DOHH2 (cell line): ENCODE data around the gene TMEM72.
A peak's percentile ranks its signal among the peaks of the same experiment; 100 is the strongest.

ENCODE experiments used
- H3F3A ChIP-seq: fragments of 200-600 bp; sonication (generic), shearing (Covaris generic); 2 replicates; pipeline ENCODE4 v1.6.0; 2016; ENCODE audit warnings: antibody characterized with exemption, mild to moderate bottlenecking; ENCODE audit not compliant: control insufficient read depth, insufficient read depth
- H3K27ac ChIP-seq: fragments of 200-600 bp; sonication (generic); 2 replicates; pipeline ENCODE4 v1.5.1; 2014; ENCODE audit warnings: low read depth, mild to moderate bottlenecking, low read length, moderate library complexity
- H3K27me3 ChIP-seq: fragments of 200-600 bp; sonication (generic); 2 replicates; pipeline ENCODE4 v1.6.1; 2014; ENCODE audit warnings: mild to moderate bottlenecking, low read length, mixed read lengths; ENCODE audit not compliant: control insufficient read depth
- H3K36me3 ChIP-seq: fragments of 200-600 bp; sonication (generic); 2 replicates; pipeline ENCODE4 v1.6.1; 2014; ENCODE audit warnings: mild to moderate bottlenecking, low read length, moderate library complexity, mixed read lengths; ENCODE audit not compliant: control insufficient read depth
- H3K4me1 ChIP-seq: fragments of 200-600 bp; sonication (generic); 2 replicates; pipeline ENCODE4 v1.6.1; 2014; ENCODE audit warnings: mild to moderate bottlenecking, low read length, mixed read lengths; ENCODE audit not compliant: control insufficient read depth
- H3K4me2 ChIP-seq: fragments of 200-600 bp; sonication (generic); 2 replicates; pipeline ENCODE4 v1.6.0; 2014; ENCODE audit warnings: mild to moderate bottlenecking, low read length, moderate library complexity
- H3K4me3 ChIP-seq: fragments of 200-600 bp; sonication (generic); 2 replicates; pipeline ENCODE4 v1.5.1; 2014; ENCODE audit warnings: mild to moderate bottlenecking, low read length, mixed read lengths
- H3K79me2 ChIP-seq: fragments of 200-600 bp; sonication (generic); 2 replicates; pipeline ENCODE4 v1.6.1; 2014; ENCODE audit warnings: mild to moderate bottlenecking, low read length, mixed read lengths; ENCODE audit not compliant: control insufficient read depth
- H3K9me2 ChIP-seq: fragments of 200-600 bp; sonication (generic); replicated peaks from 2 replicates; pipeline ENCODE4 v1.6.1; 2014; ENCODE audit warnings: mild to moderate bottlenecking, low read length, mixed read lengths; ENCODE audit not compliant: control insufficient read depth
- H3K9me3 ChIP-seq: fragments of 200-600 bp; sonication (generic); 2 replicates; pipeline ENCODE4 v1.6.1; 2014; ENCODE audit warnings: antibody characterized with exemption, low read length, mixed read lengths; ENCODE audit not compliant: control insufficient read depth, insufficient read depth
- H4K20me1 ChIP-seq: fragments of 200-600 bp; sonication (generic); 2 replicates; pipeline ENCODE4 v1.6.0; 2014; ENCODE audit warnings: low read depth, mild to moderate bottlenecking, antibody characterized with exemption, low read length, moderate library complexity; ENCODE audit not compliant: control insufficient read depth, insufficient read depth
- EZH2phosphoT487 ChIP-seq: fragments of 200-600 bp; sonication (generic); IDR thresholded peaks from 2 replicates; pipeline ENCODE4 v1.6.1; 2017; ENCODE audit warnings: borderline replicate concordance, mild to moderate bottlenecking, antibody characterized with exemption, low read length, moderate library complexity, mixed read lengths
- TF ChIP-seq, protein P1 (sequence below): fragments of 200-600 bp; sonication (generic); IDR thresholded peaks from one replicate; pipeline ENCODE4 v1.5.1; 2014; ENCODE audit warnings: antibody characterized with exemption, mild to moderate bottlenecking, low read depth, low read length; ENCODE audit not compliant: poor library complexity, severe bottlenecking

Gene TMEM72

DNA sequence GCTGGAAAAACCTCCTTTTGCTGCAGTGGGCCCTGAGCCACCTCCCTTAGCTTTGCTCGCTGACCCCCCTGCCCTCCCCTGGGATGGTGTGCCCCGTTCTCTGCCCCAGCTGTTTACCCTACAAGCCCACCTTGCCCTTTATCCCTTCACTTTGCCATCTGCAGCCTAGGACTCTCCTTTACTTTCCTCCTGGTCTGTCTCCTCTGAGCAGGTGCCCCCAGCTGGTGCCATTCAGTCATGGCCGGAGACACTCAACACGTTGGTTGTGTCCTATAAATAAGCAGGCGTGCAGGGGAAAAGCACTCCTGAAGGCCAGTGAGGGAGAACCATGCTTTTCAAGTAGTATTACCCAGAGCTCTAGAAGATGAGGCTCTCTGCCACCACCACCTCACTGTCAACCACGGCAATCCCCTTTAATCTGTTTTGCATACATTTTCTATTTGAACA is 54.5 kb downstream of the TMEM72 start:
- Histone ChIP-seq H3K27ac (no peak overlapping the region), H3K36me3 (no peaks in the 10 kb centered on the region), H3K9me3 (no peaks in the 10 kb centered on the region)

DNA sequence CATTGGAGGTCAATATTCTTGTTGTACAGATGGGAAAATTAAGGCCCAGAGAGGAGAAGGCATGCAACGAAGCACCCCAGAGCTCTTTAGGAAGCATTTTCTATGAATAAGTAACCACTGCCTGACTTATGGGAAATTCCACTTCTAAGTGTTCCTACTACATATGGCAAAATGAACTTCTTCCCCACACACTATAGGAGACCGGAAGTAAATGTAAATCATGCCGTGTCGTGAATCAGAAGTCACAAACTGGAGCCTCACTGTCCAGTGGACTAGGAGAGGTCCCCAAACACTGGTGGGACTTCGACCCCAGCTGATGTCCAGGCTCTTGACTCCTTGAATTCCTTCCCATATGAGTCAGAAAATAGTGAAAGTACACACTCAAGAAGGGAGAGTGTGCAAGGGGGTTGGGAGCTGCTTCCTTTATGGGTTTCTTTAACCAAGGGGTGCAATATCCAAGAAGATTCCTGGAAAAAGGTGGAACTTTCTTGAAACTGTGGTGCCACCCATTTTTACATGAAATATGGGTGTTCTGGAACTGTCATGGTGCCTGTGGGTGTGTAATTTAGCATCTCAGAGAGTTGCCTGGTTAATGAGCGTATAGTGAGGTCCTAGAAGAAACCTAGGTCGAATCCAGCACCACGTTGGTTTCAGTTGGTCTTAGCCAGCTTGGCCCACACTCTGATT is 55.1 kb downstream of the TMEM72 start:
- H3K4me2 ChIP-seq = peak overlapping the region; percentile 47
- H3K9me2 ChIP-seq = no peaks in the 10 kb centered on the region
- H3F3A ChIP-seq = no peaks in the 10 kb centered on the region
- no peaks in the 10 kb centered on the region for H3K27me3 ChIP-seq
- H3K36me3 ChIP-seq = no peaks in the 10 kb centered on the region
- no peaks in the 10 kb centered on the region for H4K20me1 ChIP-seq
- H3K4me1 ChIP-seq = peaks cover 69% of the 10 kb centered on the region
- H3K4me3 ChIP-seq = peak overlapping the region; percentile 29
- no peak for TF ChIP-seq EZH2phosphoT487
- TF ChIP-seq, protein P1, sequence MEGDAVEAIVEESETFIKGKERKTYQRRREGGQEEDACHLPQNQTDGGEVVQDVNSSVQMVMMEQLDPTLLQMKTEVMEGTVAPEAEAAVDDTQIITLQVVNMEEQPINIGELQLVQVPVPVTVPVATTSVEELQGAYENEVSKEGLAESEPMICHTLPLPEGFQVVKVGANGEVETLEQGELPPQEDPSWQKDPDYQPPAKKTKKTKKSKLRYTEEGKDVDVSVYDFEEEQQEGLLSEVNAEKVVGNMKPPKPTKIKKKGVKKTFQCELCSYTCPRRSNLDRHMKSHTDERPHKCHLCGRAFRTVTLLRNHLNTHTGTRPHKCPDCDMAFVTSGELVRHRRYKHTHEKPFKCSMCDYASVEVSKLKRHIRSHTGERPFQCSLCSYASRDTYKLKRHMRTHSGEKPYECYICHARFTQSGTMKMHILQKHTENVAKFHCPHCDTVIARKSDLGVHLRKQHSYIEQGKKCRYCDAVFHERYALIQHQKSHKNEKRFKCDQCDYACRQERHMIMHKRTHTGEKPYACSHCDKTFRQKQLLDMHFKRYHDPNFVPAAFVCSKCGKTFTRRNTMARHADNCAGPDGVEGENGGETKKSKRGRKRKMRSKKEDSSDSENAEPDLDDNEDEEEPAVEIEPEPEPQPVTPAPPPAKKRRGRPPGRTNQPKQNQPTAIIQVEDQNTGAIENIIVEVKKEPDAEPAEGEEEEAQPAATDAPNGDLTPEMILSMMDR = no peak
- no peak overlapping the region for H3K27ac ChIP-seq
- H3K9me3 ChIP-seq = no peaks in the 10 kb centered on the region
- no peaks in the 10 kb centered on the region for H3K79me2 ChIP-seq

More for the DNA sequence above, 54.5 kb downstream of the TMEM72 start:
- no peaks in the 10 kb centered on the region for H3K9me2 ChIP-seq
- H3F3A ChIP-seq = 0 out of 2 replicates have a peak, but pooled peaks cover 4% of the 10 kb centered on the region
- H3K4me1 ChIP-seq = peaks cover 75% of the 10 kb centered on the region
- H4K20me1 ChIP-seq = no peaks in the 10 kb centered on the region
- H3K4me3 ChIP-seq = peak overlapping the region; percentile 29; the same call in 1 of the 2 replicates
- peak overlapping the region; percentile 47 for H3K4me2 ChIP-seq
- TF ChIP-seq, protein P1 = no peak
- no peak for TF ChIP-seq EZH2phosphoT487
- H3K79me2 ChIP-seq = no peaks in the 10 kb centered on the region
- H3K27me3 ChIP-seq = no peaks in the 10 kb centered on the region

DNA sequence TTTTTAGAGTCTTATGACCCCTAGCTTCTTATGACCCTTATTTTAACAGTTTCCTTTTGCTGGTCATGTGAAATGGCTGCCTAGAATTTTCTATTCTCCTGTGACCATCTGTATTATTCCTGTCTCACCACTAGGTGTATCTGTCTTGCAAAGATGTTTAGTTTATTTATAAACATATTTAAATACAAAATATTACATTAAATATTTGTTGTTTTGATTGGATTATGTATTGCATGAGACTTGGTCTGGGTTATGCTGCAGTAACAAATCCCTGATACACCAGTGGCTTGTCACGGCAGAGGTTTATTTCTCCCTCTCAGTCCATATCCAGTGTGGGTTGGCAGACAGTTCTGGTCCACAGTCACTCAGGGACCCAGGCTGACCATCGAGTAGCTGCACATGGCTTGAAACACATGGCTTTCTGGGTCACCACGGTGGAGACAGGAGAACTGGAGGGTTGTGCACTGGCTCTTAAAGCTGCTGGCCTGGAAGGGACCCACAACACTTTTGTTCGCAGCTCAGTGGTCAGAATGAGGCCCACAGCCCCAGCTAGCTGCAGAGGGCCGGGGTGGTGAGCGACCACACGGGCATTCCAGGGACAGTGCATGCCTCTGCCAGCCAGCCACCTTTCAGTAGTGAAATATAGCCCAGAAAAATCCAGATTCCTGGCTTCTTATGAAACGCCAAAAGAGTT is 55.8 kb downstream of the TMEM72 start:
- no peaks in the 10 kb centered on the region for H3K9me2 ChIP-seq
- H3F3A ChIP-seq = no peaks in the 10 kb centered on the region
- H3K36me3 ChIP-seq = no peaks in the 10 kb centered on the region
- no peaks in the 10 kb centered on the region for H3K27me3 ChIP-seq
- no peak for TF ChIP-seq EZH2phosphoT487
- TF ChIP-seq, protein P1 = peak; percentile 4
- no peak overlapping the region for H3K27ac ChIP-seq
- peak overlapping the region; percentile 47 for H3K4me2 ChIP-seq
- peaks cover 63% of the 10 kb centered on the region for H3K4me1 ChIP-seq
- no peaks in the 10 kb centered on the region for H4K20me1 ChIP-seq
- peak overlapping the region; percentile 29; the same call in 1 of the 2 replicates for H3K4me3 ChIP-seq
- H3K9me3 ChIP-seq = no peaks in the 10 kb centered on the region
- H3K79me2 ChIP-seq = no peaks in the 10 kb centered on the region
